ENCODE measurements around the gene TM4SF4. TPM values are rescaled to one million over a fixed set of nuclear protein-coding genes. Genes with fewer than 3 reads are reported as not detected.

The TM4SF4 gene
- not detected in 2 replicates for total RNA-seq

- Histone ChIP-seq H3K4me3 (ENCODE audit: low read depth, low read length) (no peak within 1 kb of the TSS), H3K27me3 (ENCODE audit: control insufficient read depth, insufficient read depth, low read length) (no peaks in the 10 kb centered on the region), H3K36me3 (ENCODE audit: control insufficient read depth, insufficient read depth, low read length) (no peaks in the 10 kb centered on the region)
- TF ChIP-seq CTCF (IDR thresholded peaks at IDR 0.05; ENCODE audit: insufficient read depth, low read length, poor library complexity, severe bottlenecking), result no peak
- no peak for DNase-seq (ENCODE audit: low read depth)
These were observed at the start of gene TM4SF4 for GRCh38 chr3:149474250-149474817. Gene TM4SF4, plus strand, starts transcription at chr3:149474697. Its CDS starts 181 bp downstream, at chr3:149474878.

GRCh38 chr3:149424918-149425317, 49.6 kb upstream of the TM4SF4 start:
- no peak overlapping the region for H3K4me3 ChIP-seq (ENCODE audit: low read depth, low read length)
- no peak for TF ChIP-seq CTCF (IDR thresholded peaks at IDR 0.05; ENCODE audit: insufficient read depth, low read length, poor library complexity, severe bottlenecking)
- no peaks in the 10 kb centered on the region for H3K36me3 ChIP-seq (ENCODE audit: control insufficient read depth, insufficient read depth, low read length)
- DNase-seq (ENCODE audit: low read depth), result no peak
- no peaks in the 10 kb centered on the region for H3K27me3 ChIP-seq (ENCODE audit: control insufficient read depth, insufficient read depth, low read length)

GRCh38 chr3:149426325-149426724, 48.2 kb upstream of the TM4SF4 start:
- TF ChIP-seq CTCF (IDR thresholded peaks at IDR 0.05; ENCODE audit: insufficient read depth, low read length, poor library complexity, severe bottlenecking), result no peak
- H3K36me3 ChIP-seq (ENCODE audit: control insufficient read depth, insufficient read depth, low read length), result no peaks in the 10 kb centered on the region
- no peak for DNase-seq (ENCODE audit: low read depth)
- H3K4me3 ChIP-seq (ENCODE audit: low read depth, low read length), result no peak overlapping the region
- no peaks in the 10 kb centered on the region for H3K27me3 ChIP-seq (ENCODE audit: control insufficient read depth, insufficient read depth, low read length)

GRCh38 chr3:149428087-149428486, 46.4 kb upstream of the TM4SF4 start:
- no peaks in the 10 kb centered on the region for H3K27me3 ChIP-seq (ENCODE audit: control insufficient read depth, insufficient read depth, low read length)
- no peaks in the 10 kb centered on the region for H3K36me3 ChIP-seq (ENCODE audit: control insufficient read depth, insufficient read depth, low read length)
- no peak for TF ChIP-seq CTCF (IDR thresholded peaks at IDR 0.05; ENCODE audit: insufficient read depth, low read length, poor library complexity, severe bottlenecking)
- H3K4me3 ChIP-seq (ENCODE audit: low read depth, low read length), result no peak overlapping the region
- DNase-seq (ENCODE audit: low read depth), result no peak

GRCh38 chr3:149430216-149430615, 44.3 kb upstream of the TM4SF4 start:
- Histone ChIP-seq H3K27me3 (ENCODE audit: control insufficient read depth, insufficient read depth, low read length) (no peaks in the 10 kb centered on the region), H3K4me3 (ENCODE audit: low read depth, low read length) (no peak overlapping the region), H3K36me3 (ENCODE audit: control insufficient read depth, insufficient read depth, low read length) (no peaks in the 10 kb centered on the region)
- TF ChIP-seq CTCF (IDR thresholded peaks at IDR 0.05; ENCODE audit: insufficient read depth, low read length, poor library complexity, severe bottlenecking), result no peak
- no peak for DNase-seq (ENCODE audit: low read depth)

- no peak for DNase-seq (ENCODE audit: low read depth)
- Histone ChIP-seq H3K4me3 (ENCODE audit: low read depth, low read length) (no peak overlapping the region), H3K36me3 (ENCODE audit: control insufficient read depth, insufficient read depth, low read length) (no peaks in the 10 kb centered on the region), H3K27me3 (ENCODE audit: control insufficient read depth, insufficient read depth, low read length) (no peaks in the 10 kb centered on the region)
- no peak for TF ChIP-seq CTCF (IDR thresholded peaks at IDR 0.05; ENCODE audit: insufficient read depth, low read length, poor library complexity, severe bottlenecking)
These were observed 42.3 kb upstream of the TM4SF4 start for GRCh38 chr3:149432149-149432548.
